Uterus (tissue), 2 donors: ENCODE data around the gene PAQR7.
A peak's percentile ranks its signal among the peaks of the same experiment; 100 is the strongest.

Experiments used
- POLR2A ChIP-seq, 2 donors: fragments of 450-650 bp; IDR thresholded peaks; one replicate each; pipeline ENCODE4 v1.6.1; 2016; ENCODE audit warnings: antibody characterized with exemption in 2 of 2, mild to moderate bottlenecking in 1 of 2, moderate library complexity in 1 of 2
- TF ChIP-seq, protein P1 (sequence below), 4 experiments: fragments of 200-600 bp in 2 of 4; fragments of 450-650 bp in 2 of 4; sonication (generic) in 2 of 4; IDR thresholded peaks; one replicate each; pipeline ENCODE4 v1.5.1; 2016 to 2019; ENCODE audit warnings: antibody characterized with exemption in 4 of 4, mild to moderate bottlenecking in 2 of 4, moderate library complexity in 1 of 4

DNA sequence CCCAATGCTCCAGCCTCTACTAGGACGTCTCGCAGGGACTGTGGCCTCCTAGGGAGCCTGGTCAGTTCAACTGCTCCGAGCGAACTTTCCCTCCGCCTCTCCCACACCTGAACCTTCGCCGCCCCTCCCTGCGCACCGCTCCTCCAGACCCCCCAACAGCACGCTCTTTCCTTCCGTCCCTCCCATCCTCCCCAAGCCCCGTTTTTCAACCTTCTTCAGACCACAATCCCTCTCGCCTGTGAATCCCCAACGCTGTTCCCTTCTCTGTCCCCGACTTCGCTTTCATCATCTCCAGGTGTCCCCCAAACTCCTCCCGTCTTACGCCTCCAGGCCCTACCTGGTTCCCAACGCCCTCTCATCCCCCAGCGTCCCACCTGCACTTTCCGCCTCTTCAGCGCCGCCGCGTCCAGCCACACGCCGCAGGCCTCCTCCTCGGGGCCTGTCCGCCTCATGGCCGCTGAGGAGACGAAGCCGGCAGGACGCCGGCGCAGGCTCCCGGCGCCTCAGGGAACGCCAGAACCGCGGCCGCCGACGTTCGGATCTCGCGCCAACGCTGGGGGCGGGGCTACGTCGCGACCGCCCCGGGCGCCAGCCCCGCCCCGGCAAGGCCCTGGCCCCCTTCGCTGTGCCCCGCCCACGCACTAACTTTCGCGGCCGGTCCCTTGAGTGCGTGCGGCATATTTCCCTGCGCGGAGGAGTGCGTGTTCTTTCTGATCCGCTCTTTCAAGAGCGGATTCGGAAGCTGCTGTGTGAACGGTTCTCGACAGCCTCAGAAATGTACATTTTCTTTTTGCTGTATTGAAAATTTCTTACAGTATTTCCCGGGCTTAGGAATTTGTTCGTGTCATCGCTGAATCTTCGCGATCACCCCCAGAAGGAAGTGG, 16.4 kb downstream of the PAQR7 start, which contains the start of gene AUNIP:
- TF ChIP-seq POLR2A (IDR thresholded peaks at IDR 0.05): peak; percentile 46 to 63
- TF ChIP-seq, protein P1, sequence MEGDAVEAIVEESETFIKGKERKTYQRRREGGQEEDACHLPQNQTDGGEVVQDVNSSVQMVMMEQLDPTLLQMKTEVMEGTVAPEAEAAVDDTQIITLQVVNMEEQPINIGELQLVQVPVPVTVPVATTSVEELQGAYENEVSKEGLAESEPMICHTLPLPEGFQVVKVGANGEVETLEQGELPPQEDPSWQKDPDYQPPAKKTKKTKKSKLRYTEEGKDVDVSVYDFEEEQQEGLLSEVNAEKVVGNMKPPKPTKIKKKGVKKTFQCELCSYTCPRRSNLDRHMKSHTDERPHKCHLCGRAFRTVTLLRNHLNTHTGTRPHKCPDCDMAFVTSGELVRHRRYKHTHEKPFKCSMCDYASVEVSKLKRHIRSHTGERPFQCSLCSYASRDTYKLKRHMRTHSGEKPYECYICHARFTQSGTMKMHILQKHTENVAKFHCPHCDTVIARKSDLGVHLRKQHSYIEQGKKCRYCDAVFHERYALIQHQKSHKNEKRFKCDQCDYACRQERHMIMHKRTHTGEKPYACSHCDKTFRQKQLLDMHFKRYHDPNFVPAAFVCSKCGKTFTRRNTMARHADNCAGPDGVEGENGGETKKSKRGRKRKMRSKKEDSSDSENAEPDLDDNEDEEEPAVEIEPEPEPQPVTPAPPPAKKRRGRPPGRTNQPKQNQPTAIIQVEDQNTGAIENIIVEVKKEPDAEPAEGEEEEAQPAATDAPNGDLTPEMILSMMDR (IDR thresholded peaks at IDR 0.05): no peak
